ENCODE data around the gene SAMD5. TPM values are rescaled to one million over a fixed set of nuclear protein-coding genes. Genes with fewer than 3 reads are reported as not detected.

SAMD5 gene
- total and polyA plus RNA-seq, 2 donors from 2014 or later = 9.2 to 11.1 TPM

DNA sequence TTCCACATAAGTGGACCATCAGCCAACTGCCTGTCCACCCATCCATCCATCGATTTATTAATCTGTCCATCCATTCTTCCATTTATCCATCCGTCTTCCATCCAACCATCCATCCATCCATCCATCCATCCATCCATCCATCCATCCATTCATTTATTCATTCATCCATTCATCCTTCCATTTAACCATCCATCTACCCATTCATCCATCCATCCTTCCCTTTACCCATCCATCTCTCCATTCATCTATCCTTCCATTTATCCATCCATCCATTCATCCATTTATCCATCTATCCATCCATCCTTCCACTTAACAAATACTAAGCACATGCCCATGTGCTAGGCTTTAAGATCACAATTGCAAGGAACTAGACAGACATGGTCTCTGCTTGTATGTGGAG, 6.8 kb downstream of the SAMD5 start:
- no peaks in the 10 kb centered on the region for H3K9me3 ChIP-seq (ENCODE audit: control insufficient read depth in 2 of 3, insufficient read depth in 1 of 3, low read length in 3 of 3)
- intact Hi-C loops (cut with DNase I) = no loop called here
- no peak overlapping the region for H3K4me3 ChIP-seq (ENCODE audit: low read length in 3 of 3)
- H3K27ac ChIP-seq (ENCODE audit: low read depth in 2 of 2, low read length in 2 of 2) = no peak overlapping the region
- FAIRE-seq (no peak), DNase-seq (no peak)
- no peaks in the 10 kb centered on the region for H3K4me1 ChIP-seq (ENCODE audit: control insufficient read depth in 2 of 3, insufficient read depth in 2 of 3, low read depth in 1 of 3, low read length in 3 of 3)
- TF ChIP-seq, protein P1, sequence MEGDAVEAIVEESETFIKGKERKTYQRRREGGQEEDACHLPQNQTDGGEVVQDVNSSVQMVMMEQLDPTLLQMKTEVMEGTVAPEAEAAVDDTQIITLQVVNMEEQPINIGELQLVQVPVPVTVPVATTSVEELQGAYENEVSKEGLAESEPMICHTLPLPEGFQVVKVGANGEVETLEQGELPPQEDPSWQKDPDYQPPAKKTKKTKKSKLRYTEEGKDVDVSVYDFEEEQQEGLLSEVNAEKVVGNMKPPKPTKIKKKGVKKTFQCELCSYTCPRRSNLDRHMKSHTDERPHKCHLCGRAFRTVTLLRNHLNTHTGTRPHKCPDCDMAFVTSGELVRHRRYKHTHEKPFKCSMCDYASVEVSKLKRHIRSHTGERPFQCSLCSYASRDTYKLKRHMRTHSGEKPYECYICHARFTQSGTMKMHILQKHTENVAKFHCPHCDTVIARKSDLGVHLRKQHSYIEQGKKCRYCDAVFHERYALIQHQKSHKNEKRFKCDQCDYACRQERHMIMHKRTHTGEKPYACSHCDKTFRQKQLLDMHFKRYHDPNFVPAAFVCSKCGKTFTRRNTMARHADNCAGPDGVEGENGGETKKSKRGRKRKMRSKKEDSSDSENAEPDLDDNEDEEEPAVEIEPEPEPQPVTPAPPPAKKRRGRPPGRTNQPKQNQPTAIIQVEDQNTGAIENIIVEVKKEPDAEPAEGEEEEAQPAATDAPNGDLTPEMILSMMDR (IDR thresholded peaks at IDR 0.05; ENCODE audit: borderline replicate concordance, extremely low read depth, insufficient read depth) = no peak
- no peaks in the 10 kb centered on the region for H3K36me3 ChIP-seq (ENCODE audit: control insufficient read depth in 2 of 3, insufficient read depth in 3 of 3, low read length in 3 of 3)
- no peaks in the 10 kb centered on the region for H3K27me3 ChIP-seq (ENCODE audit: control insufficient read depth, insufficient read depth, low read length)
- H3K9ac ChIP-seq (ENCODE audit: low read length in 3 of 3) = no peak overlapping the region

DNA sequence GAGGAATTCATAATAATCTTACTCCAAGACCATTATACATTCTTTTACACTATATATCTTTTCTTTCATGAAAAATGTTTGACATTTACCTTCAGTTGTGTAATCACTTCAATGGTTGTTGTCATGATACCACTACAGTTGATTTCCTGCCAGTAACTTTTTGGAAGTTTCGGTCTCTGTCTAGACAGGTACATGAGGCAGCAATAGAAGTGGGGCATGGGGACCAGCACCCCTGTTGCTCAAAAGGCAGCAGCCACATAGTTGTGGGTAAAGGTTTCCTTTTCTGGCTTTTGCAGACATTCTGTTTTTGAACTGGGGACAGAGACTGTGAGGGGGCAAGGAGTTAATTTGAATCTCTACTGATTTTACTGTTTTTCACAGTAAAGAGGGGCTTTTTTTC, 14.1 kb downstream of the SAMD5 start:
- FAIRE-seq (no peak), DNase-seq (no peak)
- Histone ChIP-seq H3K9ac (ENCODE audit: low read length in 3 of 3) (no peak overlapping the region), H3K4me3 (ENCODE audit: low read length in 3 of 3) (no peak overlapping the region), H3K27ac (ENCODE audit: low read depth in 2 of 2, low read length in 2 of 2) (no peak overlapping the region), H3K4me1 (ENCODE audit: control insufficient read depth in 2 of 3, insufficient read depth in 2 of 3, low read depth in 1 of 3, low read length in 3 of 3) (peaks cover 0 to 5% (median 0%) of the 10 kb centered on the region in 3 donors), H3K27me3 (ENCODE audit: control insufficient read depth, insufficient read depth, low read length) (no peaks in the 10 kb centered on the region), H3K36me3 (ENCODE audit: control insufficient read depth in 2 of 3, insufficient read depth in 3 of 3, low read length in 3 of 3) (no peaks in the 10 kb centered on the region), H3K9me3 (ENCODE audit: control insufficient read depth in 2 of 3, insufficient read depth in 1 of 3, low read length in 3 of 3) (no peaks in the 10 kb centered on the region)
- TF ChIP-seq, protein P1 (IDR thresholded peaks at IDR 0.05; ENCODE audit: borderline replicate concordance, extremely low read depth, insufficient read depth) = no peak
- intact Hi-C loops (cut with DNase I) = no loop called here

DNA sequence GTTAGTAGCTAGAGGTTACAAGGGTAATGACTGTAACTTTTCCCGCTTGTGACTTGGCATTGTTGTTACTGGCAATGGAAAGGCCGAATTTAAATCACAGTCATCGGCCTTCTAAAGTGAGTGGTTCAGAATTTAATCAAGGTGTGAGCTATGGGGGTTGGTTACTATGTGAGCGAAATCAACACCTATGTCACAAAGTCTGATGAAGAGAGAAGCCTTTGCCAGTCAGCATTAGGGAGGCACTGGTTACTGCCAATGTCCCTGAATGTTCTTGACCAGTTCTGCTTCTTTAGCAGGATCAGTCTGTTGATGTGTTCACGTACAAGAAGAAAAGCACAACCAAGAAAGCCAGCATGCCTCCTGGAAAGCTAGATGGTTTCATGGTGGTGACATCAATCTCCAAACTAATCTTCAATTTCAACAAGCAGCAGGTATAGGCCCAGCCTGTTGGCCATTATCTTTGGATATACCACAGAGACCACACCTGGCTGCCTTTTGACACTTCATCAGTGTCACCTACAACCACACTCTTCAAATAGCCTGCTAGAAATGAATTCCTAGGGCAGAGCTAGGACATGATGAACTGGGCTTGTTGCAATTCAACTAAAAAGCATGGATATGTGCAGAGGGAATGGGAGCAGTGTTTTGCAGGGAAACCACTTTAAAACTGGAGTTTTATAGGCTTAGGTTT, 17.2 kb downstream of the SAMD5 start:
- Histone ChIP-seq H3K27me3 (ENCODE audit: control insufficient read depth, insufficient read depth, low read length) (no peaks in the 10 kb centered on the region), H3K9ac (ENCODE audit: low read length in 3 of 3) (no peak overlapping the region), H3K4me3 (ENCODE audit: low read length in 3 of 3) (no peak overlapping the region), H3K36me3 (ENCODE audit: control insufficient read depth in 2 of 3, insufficient read depth in 3 of 3, low read length in 3 of 3) (no peaks in the 10 kb centered on the region), H3K4me1 (ENCODE audit: control insufficient read depth in 2 of 3, insufficient read depth in 2 of 3, low read depth in 1 of 3, low read length in 3 of 3) (peaks cover 0 to 12% (median 6%) of the 10 kb centered on the region in 3 donors), H3K9me3 (ENCODE audit: control insufficient read depth in 2 of 3, insufficient read depth in 1 of 3, low read length in 3 of 3) (no peaks in the 10 kb centered on the region), H3K27ac (ENCODE audit: low read depth in 2 of 2, low read length in 2 of 2) (no peak overlapping the region)
- TF ChIP-seq, protein P1 (IDR thresholded peaks at IDR 0.05; ENCODE audit: borderline replicate concordance, extremely low read depth, insufficient read depth) = no peak
- intact Hi-C loops (cut with DNase I) = no loop called here
- no peak for FAIRE-seq
- DNase-seq = no peak

DNA sequence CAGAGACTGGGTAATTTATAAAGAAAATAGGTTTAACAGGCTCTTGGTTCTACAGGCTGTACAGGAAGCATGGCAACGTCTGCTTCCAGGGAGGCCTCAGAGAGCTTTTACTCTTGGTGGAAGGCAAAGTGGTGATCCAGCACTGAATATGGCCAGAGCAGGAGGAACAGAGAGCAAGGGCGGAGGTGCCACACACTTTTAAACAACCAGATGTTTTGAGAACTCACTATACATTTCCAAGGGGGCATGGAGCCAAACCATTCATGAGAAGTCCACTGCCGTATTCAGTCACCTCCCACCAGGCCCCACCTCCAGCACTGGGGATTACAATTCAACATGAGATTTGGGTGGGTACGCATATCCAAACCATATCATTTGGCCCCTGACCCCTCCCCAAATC, 18.7 kb downstream of the SAMD5 start:
- H3K9ac ChIP-seq (ENCODE audit: low read length in 3 of 3) = no peak overlapping the region
- no peak for FAIRE-seq
- TF ChIP-seq, protein P1 (IDR thresholded peaks at IDR 0.05; ENCODE audit: borderline replicate concordance, extremely low read depth, insufficient read depth) = no peak

More for the DNA sequence above, 18.7 kb downstream of the SAMD5 start:
- Histone ChIP-seq H3K27me3 (ENCODE audit: control insufficient read depth, insufficient read depth, low read length) (no peaks in the 10 kb centered on the region), H3K9me3 (ENCODE audit: control insufficient read depth in 2 of 3, insufficient read depth in 1 of 3, low read length in 3 of 3) (no peaks in the 10 kb centered on the region), H3K27ac (ENCODE audit: low read depth in 2 of 2, low read length in 2 of 2) (no peak overlapping the region), H3K36me3 (ENCODE audit: control insufficient read depth in 2 of 3, insufficient read depth in 3 of 3, low read length in 3 of 3) (no peaks in the 10 kb centered on the region), H3K4me3 (ENCODE audit: low read length in 3 of 3) (no peak overlapping the region), H3K4me1 (ENCODE audit: control insufficient read depth in 2 of 3, insufficient read depth in 2 of 3, low read depth in 1 of 3, low read length in 3 of 3) (peaks cover 0 to 15% (median 9%) of the 10 kb centered on the region in 3 donors)
- no peak for DNase-seq
- intact Hi-C loops (cut with DNase I) = no loop called here

All from kidney (tissue), 14 donors.